ENCODE measurements around the gene MAL. TPM values are rescaled to one million over a fixed set of nuclear protein-coding genes. Genes with fewer than 3 reads are reported as not detected.

MAL gene
- total RNA-seq, 1 donor from 2014 or later = not detected

DNA sequence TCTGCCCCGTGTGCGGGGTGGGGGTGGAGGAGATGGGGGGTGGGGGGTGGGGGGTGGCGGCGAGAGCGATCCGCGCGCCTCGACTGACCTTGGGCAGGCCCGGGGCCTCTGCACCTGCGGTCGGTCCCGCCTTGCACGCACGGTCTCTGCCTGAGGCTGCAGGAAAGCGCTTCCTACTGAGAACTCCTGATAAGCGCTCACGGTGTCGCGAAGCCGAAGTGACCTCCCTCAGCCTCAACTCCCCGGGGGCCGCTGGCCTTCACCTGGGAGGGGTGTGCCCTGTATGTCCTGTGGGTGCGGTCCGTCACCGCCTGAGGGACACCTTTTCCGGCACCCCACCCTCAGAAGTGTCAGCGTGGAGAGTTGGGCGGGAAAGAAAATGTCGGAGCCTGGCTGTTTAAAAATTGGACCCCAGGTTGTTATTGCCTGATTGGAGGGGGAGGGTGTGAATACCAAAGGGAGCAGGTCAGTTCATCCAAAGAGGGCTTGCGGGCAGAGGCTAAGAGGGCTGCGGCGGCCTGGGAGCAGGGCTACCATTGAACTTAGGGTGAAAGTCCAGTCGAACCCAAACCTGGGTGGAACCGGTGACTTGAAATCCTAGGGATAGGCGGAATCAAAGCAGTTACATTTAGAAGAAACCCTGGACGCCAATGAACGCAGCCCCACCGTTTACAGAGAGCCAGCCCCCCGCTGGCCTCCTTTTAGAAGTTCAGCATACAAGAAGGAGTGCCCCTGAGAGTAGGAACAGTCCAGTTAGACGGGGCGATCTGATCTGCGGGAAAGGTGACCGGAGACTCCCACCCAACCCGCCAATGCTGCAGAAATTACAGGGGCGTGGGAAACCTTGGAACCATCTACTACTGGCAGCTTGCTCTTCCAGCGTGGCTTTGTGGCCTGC lies 1.2 kb downstream of the MAL start:
- Mint-ChIP-seq H3K27me3 (ENCODE audit: unreplicated experiment) (peaks cover 50% of the 10 kb centered on the region), H3K9me3 (ENCODE audit: unreplicated experiment) (no peaks in the 10 kb centered on the region), H3K4me1 (ENCODE audit: unreplicated experiment) (peaks cover 9% of the 10 kb centered on the region), H3K27ac (ENCODE audit: unreplicated experiment) (no peak overlapping the region), H3K4me3 (ENCODE audit: unreplicated experiment) (no peak overlapping the region), H3K36me3 (ENCODE audit: unreplicated experiment) (no peaks in the 10 kb centered on the region)
- DNase-seq (ENCODE audit: extremely low spot score, unreplicated experiment) = no peak
- TF ChIP-seq CTCF (IDR thresholded peaks at IDR 0.05) = no peak

- Mint-ChIP-seq H3K36me3 (ENCODE audit: unreplicated experiment) (no peaks in the 10 kb centered on the region), H3K4me1 (ENCODE audit: unreplicated experiment) (peaks cover 9% of the 10 kb centered on the region), H3K27ac (ENCODE audit: unreplicated experiment) (no peak overlapping the region), H3K4me3 (ENCODE audit: unreplicated experiment) (no peak overlapping the region), H3K27me3 (ENCODE audit: unreplicated experiment) (peaks cover 48% of the 10 kb centered on the region), H3K9me3 (ENCODE audit: unreplicated experiment) (no peaks in the 10 kb centered on the region)
- no peak for TF ChIP-seq CTCF (IDR thresholded peaks at IDR 0.05)
- no peak for DNase-seq (ENCODE audit: extremely low spot score, unreplicated experiment)
Observed at GRCh38 chr2:95027369-95027720, 1.8 kb downstream of the MAL start.

DNA sequence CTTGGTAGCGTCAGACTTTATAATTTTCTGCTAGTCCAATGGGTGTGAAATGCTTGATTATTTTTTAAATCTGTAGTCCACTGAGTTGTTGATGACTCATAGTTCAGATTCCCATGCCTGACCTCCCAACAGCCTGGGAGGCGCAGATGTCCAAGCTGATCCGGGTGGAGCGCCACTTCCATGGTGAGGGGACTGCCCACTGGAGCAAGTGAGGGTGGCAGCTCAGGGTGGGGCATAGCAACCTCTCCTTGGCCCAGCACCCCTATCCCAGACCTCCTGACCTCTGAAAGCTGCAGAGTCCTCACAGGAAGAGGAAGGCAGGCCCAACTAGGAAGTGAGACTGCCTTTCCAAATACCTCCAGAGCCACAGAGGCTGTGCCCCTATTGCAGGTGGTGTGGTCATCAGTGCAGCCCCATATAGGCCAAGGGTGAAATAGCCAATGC lies 4.4 kb downstream of the MAL start:
- no peak for DNase-seq (ENCODE audit: extremely low spot score, unreplicated experiment)
- peaks cover 7% of the 10 kb centered on the region for H3K4me1 Mint-ChIP-seq (ENCODE audit: unreplicated experiment)
- no peak for TF ChIP-seq CTCF (IDR thresholded peaks at IDR 0.05)
- H3K27me3 Mint-ChIP-seq (ENCODE audit: unreplicated experiment) = peaks cover 25% of the 10 kb centered on the region
- no peaks in the 10 kb centered on the region for H3K9me3 Mint-ChIP-seq (ENCODE audit: unreplicated experiment)
- no peaks in the 10 kb centered on the region for H3K36me3 Mint-ChIP-seq (ENCODE audit: unreplicated experiment)
- H3K27ac Mint-ChIP-seq (ENCODE audit: unreplicated experiment) = no peak overlapping the region
- no peak overlapping the region for H3K4me3 Mint-ChIP-seq (ENCODE audit: unreplicated experiment)

GRCh38 chr2:95030496-95030895 lies 5.0 kb downstream of the MAL start:
- Mint-ChIP-seq H3K4me1 (ENCODE audit: unreplicated experiment) (peaks cover 7% of the 10 kb centered on the region), H3K36me3 (ENCODE audit: unreplicated experiment) (no peaks in the 10 kb centered on the region), H3K27me3 (ENCODE audit: unreplicated experiment) (peaks cover 22% of the 10 kb centered on the region), H3K27ac (ENCODE audit: unreplicated experiment) (no peak overlapping the region), H3K9me3 (ENCODE audit: unreplicated experiment) (no peaks in the 10 kb centered on the region), H3K4me3 (ENCODE audit: unreplicated experiment) (no peak overlapping the region)
- no peak for DNase-seq (ENCODE audit: extremely low spot score, unreplicated experiment)
- no peak for TF ChIP-seq CTCF (IDR thresholded peaks at IDR 0.05)

GRCh38 chr2:95031076-95031725 lies 5.7 kb downstream of the MAL start:
- H3K36me3 Mint-ChIP-seq (ENCODE audit: unreplicated experiment) = no peaks in the 10 kb centered on the region
- H3K27ac Mint-ChIP-seq (ENCODE audit: unreplicated experiment) = no peak overlapping the region
- H3K9me3 Mint-ChIP-seq (ENCODE audit: unreplicated experiment) = no peaks in the 10 kb centered on the region
- DNase-seq (ENCODE audit: extremely low spot score, unreplicated experiment) = no peak
- peaks cover 2% of the 10 kb centered on the region for H3K4me1 Mint-ChIP-seq (ENCODE audit: unreplicated experiment)
- no peak for TF ChIP-seq CTCF (IDR thresholded peaks at IDR 0.05)
- H3K27me3 Mint-ChIP-seq (ENCODE audit: unreplicated experiment) = peaks cover 17% of the 10 kb centered on the region
- H3K4me3 Mint-ChIP-seq (ENCODE audit: unreplicated experiment) = no peak overlapping the region

All from osteocyte (in vitro differentiated cells).